Activated T-helper 9 cell treated with anti-CD3 and anti-CD28 coated beads, Interleukin-2, amount 50 U/mL, for 16 hours (primary cell): Measurements from ENCODE around the gene CHRM4.
A peak's percentile ranks its signal among the peaks of the same experiment; 100 is the strongest.

Experiments used
- DNase-seq: peaks from one replicate; pipeline ENCODE4 v3.0.0-alpha.2; 2020; ENCODE audit warnings: low read depth

CHRM4 gene

GRCh38 chr11:46367244-46367915 is 24.2 kb downstream of the CHRM4 start:
- peak; percentile 62 for DNase-seq

- no peak for DNase-seq
Observed at GRCh38 chr11:46366661-46367161, 24.9 kb downstream of the CHRM4 start.

- no peak for DNase-seq
Observed at GRCh38 chr11:46366260-46366659, 25.3 kb downstream of the CHRM4 start.

GRCh38 chr11:46364791-46365190 is 26.8 kb downstream of the CHRM4 start:
- DNase-seq = no peak

GRCh38 chr11:46364056-46364455 is 27.5 kb downstream of the CHRM4 start:
- DNase-seq = no peak

GRCh38 chr11:46363455-46364005 is 28.0 kb downstream of the CHRM4 start:
- no peak for DNase-seq

- DNase-seq = no peak
Observed at GRCh38 chr11:46363031-46363407, 28.6 kb downstream of the CHRM4 start.

- no peak for DNase-seq
Observed at GRCh38 chr11:46362156-46363030, 29.2 kb downstream of the CHRM4 start.

- DNase-seq = peak; percentile 43
Observed at GRCh38 chr11:46361283-46362155, 30.1 kb downstream of the CHRM4 start.

- no peak for DNase-seq
Observed at GRCh38 chr11:46360878-46361277, 30.7 kb downstream of the CHRM4 start.

- DNase-seq = no peak
Observed at GRCh38 chr11:46359953-46360352, 31.6 kb downstream of the CHRM4 start.

GRCh38 chr11:46357483-46357936 is 34.1 kb downstream of the CHRM4 start:
- no peak for DNase-seq

GRCh38 chr11:46356924-46357482 is 34.6 kb downstream of the CHRM4 start:
- DNase-seq = no peak

- DNase-seq = peak; percentile 36
Observed at GRCh38 chr11:46353698-46354097, 37.9 kb downstream of the CHRM4 start.

GRCh38 chr11:46352063-46352841 is 39.3 kb downstream of the CHRM4 start:
- peak; percentile 69 for DNase-seq

GRCh38 chr11:46351606-46352005 is 40.0 kb downstream of the CHRM4 start:
- DNase-seq = no peak

- DNase-seq = no peak
Observed at GRCh38 chr11:46351148-46351547, 40.4 kb downstream of the CHRM4 start.

GRCh38 chr11:46350695-46351094 is 40.9 kb downstream of the CHRM4 start:
- no peak for DNase-seq

- DNase-seq = peak; percentile 46
Observed at GRCh38 chr11:46348566-46349401, 42.8 kb downstream of the CHRM4 start.
